Measurements from ENCODE around the gene COQ10B.
A peak's percentile ranks its signal among the peaks of the same experiment; 100 is the strongest.

The COQ10B gene

DNA sequence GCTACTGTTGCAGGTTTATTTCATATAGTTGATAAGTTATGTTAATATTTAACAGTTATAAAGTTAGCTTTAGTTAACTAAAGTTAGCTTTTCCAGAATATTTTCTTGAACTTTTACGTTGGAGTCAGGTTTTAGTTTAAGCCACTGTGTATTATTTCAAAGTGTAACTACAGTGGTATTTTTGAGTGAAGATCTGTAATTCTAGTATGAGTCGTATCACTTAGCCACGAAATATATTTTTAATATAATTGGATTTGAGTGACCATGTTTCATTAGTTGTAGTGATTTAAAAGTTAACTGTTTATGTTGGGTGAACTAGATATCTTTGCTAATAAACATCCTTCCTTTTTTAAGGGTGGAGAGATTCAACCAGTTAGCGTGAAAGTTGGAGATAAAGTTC, 49.3 kb downstream of the COQ10B start:
- no peak for DNase-seq

DNA sequence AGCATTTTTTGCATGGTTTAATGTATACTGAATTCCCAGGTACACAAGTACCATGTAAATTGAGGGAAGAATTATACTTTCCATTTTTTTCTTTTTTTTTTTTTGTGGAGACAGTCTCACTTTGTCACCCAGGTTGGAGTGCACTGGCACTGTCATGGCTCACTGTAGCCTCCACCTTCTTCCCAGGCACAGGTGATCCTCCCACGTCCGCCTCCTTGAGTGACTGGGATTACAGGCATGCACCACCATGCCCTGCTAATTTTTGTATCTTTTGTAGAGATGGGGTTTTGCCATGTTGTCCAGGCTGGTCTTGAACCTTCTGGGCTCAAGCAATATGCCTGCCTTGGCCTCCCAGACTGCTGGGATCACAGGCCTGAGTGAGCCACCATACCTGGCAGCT, 50.6 kb downstream of the COQ10B start:
- no peak for DNase-seq

DNA sequence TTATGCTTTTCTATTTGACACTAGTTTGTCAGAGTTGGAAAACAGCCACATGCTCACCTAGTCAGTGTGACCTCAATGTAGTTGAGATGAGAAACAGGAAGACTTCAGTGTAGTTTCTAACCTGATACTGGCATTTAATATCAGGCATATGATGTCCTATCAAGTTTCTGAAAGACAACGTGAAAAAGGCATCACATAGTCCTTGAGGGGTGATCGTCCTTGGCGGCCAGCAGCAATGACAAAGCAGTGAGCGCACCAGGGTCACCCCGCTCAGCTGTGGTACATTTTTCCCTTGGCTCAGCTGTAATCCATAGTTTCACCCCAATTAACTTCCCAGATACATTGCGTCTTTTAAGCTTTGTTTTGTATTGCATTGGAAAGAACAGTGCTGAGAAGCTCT, 51.2 kb downstream of the COQ10B start:
- DNase-seq = no peak

GRCh38 chr2:197506658-197507057, 53.3 kb downstream of the COQ10B start:
- no peak for DNase-seq

GRCh38 chr2:197513915-197514314, 60.6 kb downstream of the COQ10B start:
- no peak for DNase-seq

GRCh38 chr2:197514754-197515153, 61.4 kb downstream of the COQ10B start:
- DNase-seq = no peak

- DNase-seq = no peak
Measured at GRCh38 chr2:197515315-197515738, 62.0 kb downstream of the COQ10B start.

- peak; percentile 91 for DNase-seq
Measured at GRCh38 chr2:197515739-197516392, 62.5 kb downstream of the COQ10B start, which contains the start of gene MOB4. Gene MOB4 (plus strand): TSS chr2:197516066. CDS start chr2:197516087, 21 bp downstream.

DNA sequence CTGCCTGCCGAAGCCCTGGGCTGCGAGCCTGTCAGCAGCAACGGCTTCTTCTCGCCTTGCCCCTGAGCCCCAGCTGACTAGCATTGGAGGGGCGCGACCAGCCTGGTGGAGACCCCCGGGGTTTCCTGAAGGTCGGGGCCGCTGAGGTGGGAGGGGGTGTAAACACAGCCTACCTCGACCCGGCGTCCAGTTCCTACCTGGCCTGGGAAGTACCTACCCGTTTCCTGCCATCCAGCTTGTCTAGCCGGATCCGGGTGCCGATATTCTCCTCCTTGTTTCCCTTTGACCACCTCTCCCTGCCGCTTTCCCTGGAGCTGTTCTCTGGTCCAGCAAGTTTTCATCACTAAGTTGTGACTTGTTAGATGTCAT, 63.0 kb downstream of the COQ10B start:
- DNase-seq = peak; percentile 16

DNA sequence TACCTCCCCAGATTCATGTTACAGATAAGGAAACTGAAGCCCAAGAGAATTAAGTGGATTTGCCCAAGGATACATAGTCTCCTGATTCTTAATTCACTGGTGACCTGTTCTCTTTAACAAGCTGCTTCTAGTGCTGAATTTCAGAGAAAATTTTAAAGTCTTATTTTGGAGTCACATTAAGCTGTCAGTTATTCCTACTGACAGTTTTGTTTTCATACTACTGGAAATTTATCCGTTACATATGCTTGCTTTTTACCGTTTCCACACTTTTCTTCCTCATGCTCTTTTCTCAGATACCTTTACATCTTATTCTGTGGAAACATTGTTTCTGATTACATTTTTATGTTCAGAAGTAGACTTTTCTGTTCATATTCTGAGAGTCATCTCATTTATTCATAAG, 63.8 kb downstream of the COQ10B start:
- DNase-seq = no peak

All from activated effector memory CD4-positive, alpha-beta T cell treated with Interleukin-2 at 50 U/mL for 16 hours (primary cell).